K562 (cell line): ENCODE data around the gene ZNF548.

Source experiments
- ATF2 ChIP-seq: sonication (generic); formaldehyde crosslinking; IDR thresholded peaks from 2 replicates; pipeline ENCODE4 v1.8.1; 2022; ENCODE audit warnings: missing genetic modification reagents
- BHLHE40 ChIP-seq: IDR thresholded peaks from 2 replicates; pipeline ENCODE4 v1.6.1; 2011; ENCODE audit warnings: low read length, improper control_type of control experiment
- CBX5 ChIP-seq: IDR thresholded peaks from 2 replicates; pipeline ENCODE4 v1.6.1; 2014; ENCODE audit warnings: low read depth, borderline replicate concordance
- CTCF ChIP-seq, 3 experiments: IDR thresholded peaks in 2 of 3; conservative IDR thresholded peaks in 1 of 3; 2 replicates each; pipeline ENCODE4 v1.5.1; 2011 to 2012; ENCODE audit warnings: low read length in 3 of 3, mild to moderate bottlenecking in 3 of 3, control low read depth in 2 of 3, improper control_type of control experiment in 1 of 3, inconsistent platforms in 1 of 3, low read depth in 1 of 3, mixed read lengths in 1 of 3, moderate library complexity in 1 of 3; ENCODE audit not compliant: insufficient read depth in 2 of 3
- E2F1 ChIP-seq: sonication (generic); formaldehyde crosslinking; IDR thresholded peaks from 2 replicates; pipeline ENCODE4 v1.8.1; 2023; ENCODE audit warnings: mild to moderate bottlenecking, missing genetic modification reagents, moderate library complexity
- NR3C1 ChIP-seq: sonication (generic); formaldehyde crosslinking; IDR thresholded peaks from 2 replicates; pipeline ENCODE4 v1.8.1; 2022; ENCODE audit warnings: missing genetic modification reagents
- ZNF609 ChIP-seq: sonication (generic); formaldehyde crosslinking; IDR thresholded peaks from 2 replicates; pipeline ENCODE4 v1.8.1; 2023; ENCODE audit warnings: missing genetic modification reagents, mild to moderate bottlenecking, borderline replicate concordance

GRCh38 chr19:57406516-57407123 is 17.0 kb downstream of the ZNF548 start:
- TF ChIP-seq NR3C1 (CRISPR knock-in tag) (no peak), BHLHE40 (no peak), CBX5 (no peak), E2F1 (no peak), ATF2 (CRISPR knock-in tag) (no peak), CTCF (IDR thresholded peaks at IDR 0.05 in 2 of 3, conservative IDR thresholded peaks at IDR 0.05 in 1 of 3; ENCODE audit: insufficient read depth in 2 of 3, low read depth in 1 of 3, low read length in 3 of 3) (peak; percentile 72 to 75 (median 74)), ZNF609 (CRISPR knock-in tag) (no peak)
